Endothelial cell of umbilical vein (primary cell): ENCODE data around the gene NAALADL1. TPM values are rescaled to one million over a fixed set of nuclear protein-coding genes. Genes with fewer than 3 reads are reported as not detected.

Experiments
- BruUV-seq: library from RNA; stranded (reverse); fragments of 400-500 nt; replicated peaks from 2 replicates; lab custom pipeline; 2021; lab: Mats Ljungman, UMichigan
- CTCF ChIA-PET: fragments of 300-600, 350-600 bp; sonication (Branson Sonifier 250); formaldehyde crosslinking; loops from one replicate; lab custom pipeline; 2021; ENCODE audit warnings: antibody characterized with exemption, inconsistent platforms; lab: Charles Lee
- POLR2A ChIA-PET: fragments of 300-600, 350-600 bp; sonication (Branson Sonifier 250); formaldehyde crosslinking; loops from one replicate; lab custom pipeline; 2021; ENCODE audit warnings: antibody characterized with exemption, inconsistent platforms; lab: Charles Lee
- DNase-seq: peaks from one replicate; pipeline ENCODE4 v3.0.0-alpha.2; 2011; ENCODE audit warnings: low read depth, low spot score
- FAIRE-seq: peaks from 2 replicates; lab custom pipeline; 2011; peaks lifted over from hg19 to GRCh38; lab: Jason Lieb, UNC
- H2AFZ ChIP-seq: 2 replicates; pipeline ENCODE4 v1.6.0; 2012; ENCODE audit warnings: low read depth, low read length, control low read depth, inconsistent platforms
- H3K27ac ChIP-seq: 2 replicates; pipeline ENCODE4 v1.5.1; 2011; ENCODE audit warnings: low read depth, mild to moderate bottlenecking, control low read depth, low read length, moderate library complexity; ENCODE audit not compliant: insufficient read depth
- H3K27me3 ChIP-seq, 2 experiments: 2 replicates each; pipeline versions ENCODE4 v1.6.0 to v1.6.1; 2011; ENCODE audit warnings: low read length in 2 of 2, mixed read lengths in 1 of 2; ENCODE audit not compliant: control insufficient read depth in 2 of 2, insufficient read depth in 2 of 2
- H3K36me3 ChIP-seq, 2 experiments: 2 replicates in 1 of 2; 3 replicates in 1 of 2; pipeline ENCODE4 v1.5.1; 2011; ENCODE audit warnings: low read length in 2 of 2, mild to moderate bottlenecking in 1 of 2, moderate library complexity in 1 of 2; ENCODE audit not compliant: control insufficient read depth in 2 of 2, insufficient read depth in 2 of 2; ENCODE audit errors: extremely low read depth in 1 of 2
- H3K4me1 ChIP-seq: 3 replicates; pipeline ENCODE4 v1.5.1; 2011; ENCODE audit warnings: mild to moderate bottlenecking, low read length; ENCODE audit not compliant: control insufficient read depth, insufficient read depth; ENCODE audit errors: extremely low read depth
- H3K4me2 ChIP-seq: 2 replicates; pipeline ENCODE4 v1.6.1; 2011; ENCODE audit warnings: low read length, control low read depth, mixed read lengths; ENCODE audit not compliant: insufficient read depth
- H3K4me3 ChIP-seq, 3 experiments: fragments of 200-600 bp in 1 of 3; sonication (generic), shearing (Covaris generic) in 1 of 3; replicated peaks in 1 of 3; 2 replicates each; pipeline ENCODE4 v1.5.1; 2011 to 2016; ENCODE audit warnings: control low read depth in 3 of 3, low read length in 3 of 3, mild to moderate bottlenecking in 2 of 3, inconsistent platforms in 1 of 3, low read depth in 1 of 3, moderate library complexity in 1 of 3; ENCODE audit not compliant: insufficient read depth in 1 of 3
- H3K79me2 ChIP-seq: 2 replicates; pipeline ENCODE4 v1.6.0; 2012; ENCODE audit warnings: low read length, inconsistent platforms; ENCODE audit not compliant: control insufficient read depth, insufficient read depth
- H3K9ac ChIP-seq: replicated peaks from 2 replicates; pipeline ENCODE3; 2011; ENCODE audit warnings: low read length, control low read depth; ENCODE audit not compliant: insufficient read depth; ENCODE audit errors: extremely low read depth
- H3K9me1 ChIP-seq: replicated peaks from 3 replicates; pipeline ENCODE4 v1.6.0; 2011; ENCODE audit warnings: mild to moderate bottlenecking, low read length; ENCODE audit not compliant: control insufficient read depth, insufficient read depth; ENCODE audit errors: extremely low read depth
- H3K9me3 ChIP-seq: replicated peaks from 2 replicates; pipeline ENCODE4 v1.5.1; 2012; ENCODE audit warnings: low read length, inconsistent platforms; ENCODE audit not compliant: control insufficient read depth, insufficient read depth
- H4K20me1 ChIP-seq: replicated peaks from 2 replicates; pipeline ENCODE3; 2011; ENCODE audit warnings: mild to moderate bottlenecking, low read length; ENCODE audit not compliant: control insufficient read depth, insufficient read depth; ENCODE audit errors: extremely low read depth
- CTCF ChIP-seq, 2 donors: IDR thresholded peaks; 1 replicate in 1 of 2; 2 replicates in 1 of 2; pipeline ENCODE4 v1.5.1; 2011; ENCODE audit warnings: low read length in 2 of 2, mild to moderate bottlenecking in 2 of 2, moderate library complexity in 2 of 2, control low read depth in 1 of 2, inconsistent platforms in 1 of 2, low read depth in 1 of 2; ENCODE audit not compliant: insufficient read depth in 1 of 2; ENCODE audit errors: extremely low read depth in 1 of 2
- EZH2 ChIP-seq: IDR thresholded peaks from 2 replicates; pipeline ENCODE4 v1.6.1; 2012; ENCODE audit warnings: borderline replicate concordance, low read depth, mild to moderate bottlenecking, moderate library complexity, low read length, inconsistent platforms; ENCODE audit not compliant: severe bottlenecking
- FOS ChIP-seq: IDR thresholded peaks from 2 replicates; pipeline ENCODE4 v1.6.1; 2011; ENCODE audit warnings: mild to moderate bottlenecking, low read length, moderate library complexity, borderline replicate concordance; ENCODE audit not compliant: insufficient read depth
- GATA2 ChIP-seq: IDR thresholded peaks from 2 replicates; pipeline ENCODE4 v1.7.0; 2011; ENCODE audit warnings: low read depth, mild to moderate bottlenecking, moderate library complexity, mixed read lengths, low read length; ENCODE audit not compliant: insufficient read length, insufficient read depth
- JUN ChIP-seq: IDR thresholded peaks from 2 replicates; pipeline ENCODE4 v1.6.1; 2011; ENCODE audit warnings: borderline replicate concordance, low read depth; ENCODE audit not compliant: insufficient read length, insufficient read depth
- MAX ChIP-seq: IDR thresholded peaks from 2 replicates; pipeline ENCODE4 v1.6.1; 2011; ENCODE audit not compliant: insufficient read depth, insufficient read length
- MYC ChIP-seq: IDR thresholded peaks from one replicate; pipeline ENCODE4 v1.6.1; 2011; ENCODE audit warnings: mild to moderate bottlenecking, low read depth, low read length
- POLR2A ChIP-seq: IDR thresholded peaks from 2 replicates; pipeline ENCODE4 v1.6.1; 2012; ENCODE audit warnings: low read depth, mild to moderate bottlenecking, control low read depth, low read length
- POLR2AphosphoS5 ChIP-seq: IDR thresholded peaks from 2 replicates; pipeline ENCODE4 v1.6.1; 2012; ENCODE audit warnings: low read depth, mild to moderate bottlenecking, control low read depth, low read length, moderate library complexity; ENCODE audit not compliant: insufficient read depth
- dilution Hi-C: fragments of 300-500 bp; cut with MboI; formaldehyde crosslinking; loops from one replicate; pipeline ENCODE4 v1.15.0; 2019; ENCODE audit warnings: low sequenced_read_pairs; ENCODE audit not compliant: extremely low pct_ligation_motif_present
- intact Hi-C: fragments of 100-400 bp; cut with micrococcal nuclease; formaldehyde crosslinking; loops from one replicate; pipeline ENCODE4 v1.10.0; 2022
- polyA plus RNA-seq, 4 experiments: library from polyadenylated mRNA; depleted of rRNA in 3 of 4; stranded (reverse) in 3 of 4; unstranded in 1 of 4; fragments of >200 nt; gene quantifications; 2 replicates each; pipeline versions ENCODE4 v1.2.1 to v1.2.3, GENCODE V29; 2011 to 2012; ENCODE audit warnings: missing spikeins in 1 of 4
- total RNA-seq: library from RNA; stranded (reverse); gene quantifications from 2 replicates; pipeline ENCODE4 v1.2.3, GENCODE V29; 2021

The NAALADL1 gene
- total and polyA plus RNA-seq, 2 donors (not counting 3 experiments of a cell fraction or from before 2014, with no cell fraction given), result 6.8 to 13.9 TPM

- dilution Hi-C loops (no loop called here), intact Hi-C loops (no loop called here)
- no peak overlapping the region for H3K9ac ChIP-seq
- H2AFZ ChIP-seq, result no peak overlapping the region
- FAIRE-seq (no peak), DNase-seq (no peak)
- no peaks in the 10 kb centered on the region for H3K9me1 ChIP-seq
- H3K9me3 ChIP-seq, result no peaks in the 10 kb centered on the region
- no peaks in the 10 kb centered on the region for H3K27me3 ChIP-seq
- H3K4me2 ChIP-seq, result no peak overlapping the region
- H3K4me3 ChIP-seq, result no peak overlapping the region
- H3K27ac ChIP-seq, result no peak overlapping the region
- POLR2A ChIA-PET, result no interaction called here
- BruUV-seq, result no TSS peak
- H3K4me1 ChIP-seq, result peaks cover 15% of the 10 kb centered on the region
- peaks cover 2 to 10% of the 10 kb centered on the region in 2 experiments for H3K36me3 ChIP-seq
- TF ChIP-seq POLR2AphosphoS5, result no peak
- TF ChIP-seq POLR2A, result no peak
- no peak for TF ChIP-seq MAX
- TF ChIP-seq JUN, result no peak
- TF ChIP-seq GATA2, result no peak
- TF ChIP-seq FOS, result no peak
- TF ChIP-seq MYC, result no peak
- TF ChIP-seq EZH2, result no peak
- no peak for TF ChIP-seq CTCF (IDR thresholded peaks at IDR 0.05; ENCODE audit: extremely low read depth in 1 of 2, insufficient read depth in 1 of 2, low read depth in 1 of 2, low read length in 2 of 2)
- no peaks in the 10 kb centered on the region for H4K20me1 ChIP-seq
- H3K79me2 ChIP-seq, result no peaks in the 10 kb centered on the region
- CTCF ChIA-PET, result interaction anchor here (0.6 kb wide), 1 partner anchor 101 kb away, joined by 3 read pairs; no protein-coding TSS in a partner anchor
Measured at GRCh38 chr11:65042891-65043290, 15.5 kb downstream of the NAALADL1 start.
